ENCODE data around the gene ABHD1. TPM values are rescaled to one million over a fixed set of nuclear protein-coding genes. Genes with fewer than 3 reads are reported as not detected.

ABHD1 gene
- total RNA-seq, 1 donor from 2014 or later = not detected

GRCh38 chr2:27126252-27126710, 2.7 kb downstream of the ABHD1 start:
- Histone ChIP-seq H3K4me3 (no peak overlapping the region), H3K36me3 (peaks cover 0 to 13% of the 10 kb centered on the region in 2 donors), H3K9me3 (no peaks in the 10 kb centered on the region), H3K4me1 (no peaks in the 10 kb centered on the region), H3K27ac (no peak overlapping the region), H3K27me3 (no peaks in the 10 kb centered on the region)
- TF ChIP-seq POLR2AphosphoS5 (IDR thresholded peaks at IDR 0.05; ENCODE audit: insufficient read depth in 1 of 2, low read depth in 1 of 2) (no peak), CTCF (IDR thresholded peaks at IDR 0.05) (no peak), POLR2A (IDR thresholded peaks at IDR 0.05) (no peak)
- intact Hi-C loops (cut with DNase I) = no loop called here
- no peak for DNase-seq (ENCODE audit: extremely low spot score in 2 of 2)

- Histone ChIP-seq H3K36me3 (peaks cover 0 to 24% of the 10 kb centered on the region in 2 donors), H3K27me3 (no peaks in the 10 kb centered on the region), H3K4me1 (peaks cover 11% of the 10 kb centered on the region), H3K4me3 (no peak overlapping the region), H3K9me3 (no peaks in the 10 kb centered on the region), H3K27ac (no peak overlapping the region)
- no peak for DNase-seq (ENCODE audit: extremely low spot score in 2 of 2)
- TF ChIP-seq POLR2AphosphoS5 (IDR thresholded peaks at IDR 0.05; ENCODE audit: insufficient read depth in 1 of 2, low read depth in 1 of 2) (no peak), POLR2A (IDR thresholded peaks at IDR 0.05) (no peak), CTCF (IDR thresholded peaks at IDR 0.05) (no peak)
- intact Hi-C loops (cut with DNase I) = no loop called here
Observed at GRCh38 chr2:27127883-27128667, 4.5 kb downstream of the ABHD1 start.

GRCh38 chr2:27128668-27129571, 5.3 kb downstream of the ABHD1 start:
- Histone ChIP-seq H3K9me3 (no peaks in the 10 kb centered on the region), H3K27ac (no peak overlapping the region), H3K4me1 (peaks cover 19% of the 10 kb centered on the region), H3K4me3 (no peak overlapping the region), H3K36me3 (peaks cover 0 to 24% of the 10 kb centered on the region in 2 donors), H3K27me3 (no peaks in the 10 kb centered on the region)
- intact Hi-C loops (cut with DNase I) = no loop called here
- no peak for TF ChIP-seq POLR2AphosphoS5 (IDR thresholded peaks at IDR 0.05; ENCODE audit: insufficient read depth in 1 of 2, low read depth in 1 of 2)
- no peak for TF ChIP-seq CTCF (IDR thresholded peaks at IDR 0.05)
- no peak for TF ChIP-seq POLR2A (IDR thresholded peaks at IDR 0.05)
- no peak for DNase-seq (ENCODE audit: extremely low spot score in 2 of 2)

- Histone ChIP-seq H3K9me3 (no peaks in the 10 kb centered on the region), H3K4me1 (peaks cover 20% of the 10 kb centered on the region), H3K4me3 (no peak overlapping the region), H3K27ac (no peak overlapping the region), H3K36me3 (peaks cover 0 to 24% of the 10 kb centered on the region in 2 donors), H3K27me3 (no peaks in the 10 kb centered on the region)
- TF ChIP-seq POLR2A (IDR thresholded peaks at IDR 0.05) (no peak), POLR2AphosphoS5 (IDR thresholded peaks at IDR 0.05; ENCODE audit: insufficient read depth in 1 of 2, low read depth in 1 of 2) (no peak), CTCF (IDR thresholded peaks at IDR 0.05) (no peak)
- intact Hi-C loops (cut with DNase I) = loop anchor here (5.0 kb wide), 1 partner anchor 57 kb away; no protein-coding TSS in a partner anchor
- DNase-seq (ENCODE audit: extremely low spot score in 2 of 2) = no peak
Observed at GRCh38 chr2:27130396-27130795, 6.8 kb downstream of the ABHD1 start.

Data from vagina (tissue), 2 donors.